Colonic mucosa (tissue), 4 donors: ENCODE measurements around the gene SLC25A10. TPM values are rescaled to one million over a fixed set of nuclear protein-coding genes. Genes with fewer than 3 reads are reported as not detected.

Experiments
- DNase-seq: peaks from one replicate; pipeline ENCODE4 v3.0.0-alpha.2; 2020
- H3K27ac ChIP-seq: fragments of 200-600 bp; one replicate; pipeline ENCODE4 v1.8.0; 2021
- H3K27me3 ChIP-seq: fragments of 200-600 bp; one replicate; pipeline ENCODE4 v1.8.0; 2021
- H3K36me3 ChIP-seq: fragments of 200-600 bp; one replicate; pipeline ENCODE4 v1.8.0; 2021
- H3K4me1 ChIP-seq: fragments of 200-600 bp; one replicate; pipeline ENCODE4 v1.8.0; 2021; ENCODE audit warnings: mild to moderate bottlenecking
- H3K4me3 ChIP-seq: fragments of 200-600 bp; one replicate; pipeline ENCODE4 v1.8.0; 2021
- H3K9ac ChIP-seq, 2 donors: one replicate each; pipeline ENCODE4 v1.7.0; 2013; ENCODE audit warnings: control low read depth in 2 of 2, low read depth in 2 of 2, low read length in 2 of 2
- H3K9me3 ChIP-seq: fragments of 200-600 bp; one replicate; pipeline ENCODE4 v1.8.0; 2021
- intact Hi-C: fragments of 100-400 bp; cut with DNase I; formaldehyde crosslinking; loops from one replicate; pipeline ENCODE4 v1.14.1; 2022
- total RNA-seq, 2 donors: library from RNA; stranded (reverse); fragmentation: NEBNext Ultra II Directional in 1 of 2; extraction: Animal tissue kit (Norgen Biotek cat#: 25700) in 1 of 2; gene quantifications; one replicate each; pipeline ENCODE4 v1.2.1, GENCODE V29; 2021
- TF ChIP-seq, protein P1 (sequence below): fragments of 200-600 bp; IDR thresholded peaks from one replicate; pipeline ENCODE4 v1.8.0; 2022; ENCODE audit warnings: antibody characterized with exemption, mild to moderate bottlenecking
- donor health status: healthy.
- donor health status: DM: no; HTN: no; CAD: no.
- donor health status: DM: no; HTN: no; CAD: no.

The SLC25A10 gene, protein sequence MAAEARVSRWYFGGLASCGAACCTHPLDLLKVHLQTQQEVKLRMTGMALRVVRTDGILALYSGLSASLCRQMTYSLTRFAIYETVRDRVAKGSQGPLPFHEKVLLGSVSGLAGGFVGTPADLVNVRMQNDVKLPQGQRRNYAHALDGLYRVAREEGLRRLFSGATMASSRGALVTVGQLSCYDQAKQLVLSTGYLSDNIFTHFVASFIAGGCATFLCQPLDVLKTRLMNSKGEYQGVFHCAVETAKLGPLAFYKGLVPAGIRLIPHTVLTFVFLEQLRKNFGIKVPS
- total RNA-seq, result 100 to 1,000 TPM in 1 of 2 donors, 10 to 100 TPM in 1; 46.0 to 110 TPM

GRCh38 chr17:81711814-81712467 lies at the start of gene SLC25A10:
SLC25A10 (plus strand) TSS chr17:81712284; CDS start chr17:81712427, 143 bp downstream.
- Histone ChIP-seq H3K27ac (peak within 1 kb of the TSS; percentile 68), H3K9me3 (no peaks in the 10 kb centered on the region), H3K4me3 (peak within 1 kb of the TSS; percentile 75), H3K27me3 (no peaks in the 10 kb centered on the region), H3K4me1 (peaks cover 35% of the 10 kb centered on the region), H3K36me3 (peaks cover 7% of the 10 kb centered on the region), H3K9ac (peak within 1 kb of the TSS; percentile 81 to 86)
- TF ChIP-seq, protein P1, sequence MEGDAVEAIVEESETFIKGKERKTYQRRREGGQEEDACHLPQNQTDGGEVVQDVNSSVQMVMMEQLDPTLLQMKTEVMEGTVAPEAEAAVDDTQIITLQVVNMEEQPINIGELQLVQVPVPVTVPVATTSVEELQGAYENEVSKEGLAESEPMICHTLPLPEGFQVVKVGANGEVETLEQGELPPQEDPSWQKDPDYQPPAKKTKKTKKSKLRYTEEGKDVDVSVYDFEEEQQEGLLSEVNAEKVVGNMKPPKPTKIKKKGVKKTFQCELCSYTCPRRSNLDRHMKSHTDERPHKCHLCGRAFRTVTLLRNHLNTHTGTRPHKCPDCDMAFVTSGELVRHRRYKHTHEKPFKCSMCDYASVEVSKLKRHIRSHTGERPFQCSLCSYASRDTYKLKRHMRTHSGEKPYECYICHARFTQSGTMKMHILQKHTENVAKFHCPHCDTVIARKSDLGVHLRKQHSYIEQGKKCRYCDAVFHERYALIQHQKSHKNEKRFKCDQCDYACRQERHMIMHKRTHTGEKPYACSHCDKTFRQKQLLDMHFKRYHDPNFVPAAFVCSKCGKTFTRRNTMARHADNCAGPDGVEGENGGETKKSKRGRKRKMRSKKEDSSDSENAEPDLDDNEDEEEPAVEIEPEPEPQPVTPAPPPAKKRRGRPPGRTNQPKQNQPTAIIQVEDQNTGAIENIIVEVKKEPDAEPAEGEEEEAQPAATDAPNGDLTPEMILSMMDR, result no peak
- intact Hi-C loops, result no loop called here
- peak; percentile 87 for DNase-seq

GRCh38 chr17:81664051-81664470 lies 48.0 kb upstream of the SLC25A10 start:
- Histone ChIP-seq H3K9me3 (no peaks in the 10 kb centered on the region), H3K27me3 (no peaks in the 10 kb centered on the region), H3K4me1 (peaks cover 16% of the 10 kb centered on the region), H3K27ac (no peak overlapping the region), H3K9ac (no peak overlapping the region), H3K4me3 (no peak overlapping the region), H3K36me3 (no peaks in the 10 kb centered on the region)
- DNase-seq, result no peak
- intact Hi-C loops, result no loop called here
- TF ChIP-seq, protein P1, result no peak

DNA sequence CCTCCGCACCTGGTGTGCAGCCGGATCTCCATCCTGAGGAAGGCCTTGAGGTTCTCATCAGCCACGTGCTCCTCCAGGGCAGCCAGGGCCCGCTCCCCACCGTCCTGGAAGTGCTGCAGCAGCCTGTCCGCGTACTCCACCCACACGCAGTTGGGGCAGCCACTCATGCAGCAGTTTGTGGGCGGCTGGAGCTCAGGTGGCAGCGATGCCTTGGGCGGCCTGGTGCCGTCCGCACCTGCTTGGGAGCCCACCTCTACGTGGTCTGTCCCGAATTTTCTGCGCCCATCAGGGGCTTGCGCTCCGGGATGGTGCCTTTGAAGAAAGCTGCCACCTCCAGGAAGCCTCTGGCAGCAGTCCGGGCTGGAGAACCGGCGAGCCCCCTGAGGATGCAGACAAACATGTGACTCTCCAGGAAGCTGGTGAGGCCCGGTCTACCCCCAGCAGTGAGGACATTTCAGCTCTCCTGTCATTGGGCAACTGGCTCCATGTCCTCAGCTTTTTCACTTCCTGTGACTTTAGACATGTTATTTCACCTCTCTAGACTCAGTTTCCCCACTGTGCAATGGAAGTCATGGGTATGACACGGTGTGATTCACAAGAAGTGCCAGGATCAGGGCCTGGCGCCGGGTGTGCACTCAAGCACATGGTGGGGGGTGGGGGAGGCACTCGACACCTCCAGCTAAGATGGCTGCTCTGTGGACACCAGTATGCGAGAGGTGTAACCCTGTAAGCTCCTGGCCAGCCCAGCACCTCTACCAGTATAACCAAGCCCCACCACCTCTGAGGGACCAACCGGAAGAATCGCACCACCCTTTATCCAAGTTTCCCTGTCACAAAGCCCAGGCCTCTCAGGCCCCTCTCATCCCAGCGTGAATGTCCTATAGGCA lies 46.6 kb upstream of the SLC25A10 start:
- Histone ChIP-seq H3K9ac (peak overlapping the region; percentile 91 to 95), H3K36me3 (no peaks in the 10 kb centered on the region), H3K27ac (peak overlapping the region; percentile 76), H3K27me3 (no peaks in the 10 kb centered on the region), H3K4me1 (peaks cover 16% of the 10 kb centered on the region), H3K9me3 (no peaks in the 10 kb centered on the region), H3K4me3 (peak overlapping the region; percentile 97)
- peak; percentile 36 for DNase-seq
- TF ChIP-seq, protein P1, result no peak
- intact Hi-C loops, result no loop called here

GRCh38 chr17:81666092-81666341 lies 46.1 kb upstream of the SLC25A10 start:
- Histone ChIP-seq H3K36me3 (no peaks in the 10 kb centered on the region), H3K9me3 (no peaks in the 10 kb centered on the region), H3K4me1 (peaks cover 16% of the 10 kb centered on the region), H3K27me3 (no peaks in the 10 kb centered on the region), H3K4me3 (peak overlapping the region; percentile 97), H3K9ac (peak overlapping the region; percentile 91 to 95), H3K27ac (peak overlapping the region; percentile 76)
- TF ChIP-seq, protein P1, result no peak
- intact Hi-C loops, result no loop called here
- peak; percentile 30 for DNase-seq

- Histone ChIP-seq H3K27me3 (no peaks in the 10 kb centered on the region), H3K4me3 (peak within 1 kb of the TSS; percentile 97), H3K9ac (peak within 1 kb of the TSS; percentile 91 to 95), H3K36me3 (no peaks in the 10 kb centered on the region), H3K27ac (peak within 1 kb of the TSS; percentile 76), H3K9me3 (no peaks in the 10 kb centered on the region), H3K4me1 (peaks cover 16% of the 10 kb centered on the region)
- peak; percentile 97 for DNase-seq
- TF ChIP-seq, protein P1, result no peak
- intact Hi-C loops, result no loop called here
Observed at GRCh38 chr17:81666342-81667191, 45.5 kb upstream of the SLC25A10 start, which contains the start of the genes CCDC137 and OXLD1. CCDC137 (plus strand) TSS chr17:81666737; CDS start chr17:81666767, 30 bp downstream. OXLD1 (minus strand) TSS chr17:81666605; CDS start chr17:81666577, 28 bp downstream.
